Tibial nerve (tissue), 4 donors: Measurements from ENCODE around the gene AGO3. TPM values are rescaled to one million over a fixed set of nuclear protein-coding genes. Genes with fewer than 3 reads are reported as not detected.

ENCODE experiments used
- DNase-seq, 2 donors: peaks; one replicate each; pipeline ENCODE4 v3.0.0-alpha.2; 2019; ENCODE audit warnings: low spot score in 2 of 2
- H3K27ac ChIP-seq, 4 donors: fragments of 200-600 bp; sonication (generic) in 3 of 4; one replicate each; pipeline ENCODE4 v1.5.1; 2017 to 2019; ENCODE audit warnings: mild to moderate bottlenecking in 1 of 4
- H3K27me3 ChIP-seq, 2 donors: fragments of 200-600 bp; sonication (generic) in 1 of 2; one replicate each; pipeline versions ENCODE4 v1.5.1 to v1.6.0; 2017 to 2019
- H3K36me3 ChIP-seq, 3 donors: fragments of 200-600 bp; sonication (generic); one replicate each; pipeline ENCODE4 v1.5.1; 2018 to 2019
- H3K4me1 ChIP-seq, 4 donors: fragments of 200-600 bp; sonication (generic) in 3 of 4; one replicate each; pipeline ENCODE4 v1.5.1; 2017 to 2019
- H3K4me3 ChIP-seq, 4 donors: fragments of 200-600 bp; sonication (generic) in 3 of 4; one replicate each; pipeline ENCODE4 v1.5.1; 2017 to 2019; ENCODE audit warnings: mild to moderate bottlenecking in 1 of 4, moderate library complexity in 1 of 4
- H3K9me3 ChIP-seq, 4 donors: fragments of 200-600 bp; sonication (generic) in 3 of 4; one replicate each; pipeline ENCODE4 v1.5.1; 2017 to 2019
- EP300 ChIP-seq, 2 donors: sonication (generic); formaldehyde crosslinking; IDR thresholded peaks; one replicate each; pipeline ENCODE4 v1.6.1; 2017; ENCODE audit warnings: antibody characterized with exemption in 2 of 2, mild to moderate bottlenecking in 1 of 2
- POLR2A ChIP-seq, 2 donors: fragments of 450-650 bp; IDR thresholded peaks; one replicate each; pipeline ENCODE4 v1.6.1; 2017; ENCODE audit warnings: antibody characterized with exemption in 2 of 2, mild to moderate bottlenecking in 2 of 2, moderate library complexity in 2 of 2
- WGBS, 2 donors: methylation state at CpG; one replicate each; pipeline ENCODE4 v1.1.5; 2018; 5-methylcytosine and 5-hydroxymethylcytosine counted together
- total RNA-seq, 4 donors: library from RNA; depleted of rRNA; stranded (reverse); fragments of >200 nt; gene quantifications; one replicate each; pipeline ENCODE4 v1.1.0, GENCODE V29; 2016
- TF ChIP-seq, protein P1 (sequence below), 5 experiments: fragments of 200-600 bp in 3 of 5; fragments of 450-650 bp in 2 of 5; sonication (generic) in 3 of 5; IDR thresholded peaks; one replicate each; pipeline ENCODE4 v1.5.1; 2016 to 2019; ENCODE audit warnings: antibody characterized with exemption in 5 of 5, mild to moderate bottlenecking in 3 of 5, moderate library complexity in 2 of 5

The AGO3 gene
- total RNA-seq, 4 donors from 2014 or later: 16.2 to 31.8 (median 27.7) TPM

DNA sequence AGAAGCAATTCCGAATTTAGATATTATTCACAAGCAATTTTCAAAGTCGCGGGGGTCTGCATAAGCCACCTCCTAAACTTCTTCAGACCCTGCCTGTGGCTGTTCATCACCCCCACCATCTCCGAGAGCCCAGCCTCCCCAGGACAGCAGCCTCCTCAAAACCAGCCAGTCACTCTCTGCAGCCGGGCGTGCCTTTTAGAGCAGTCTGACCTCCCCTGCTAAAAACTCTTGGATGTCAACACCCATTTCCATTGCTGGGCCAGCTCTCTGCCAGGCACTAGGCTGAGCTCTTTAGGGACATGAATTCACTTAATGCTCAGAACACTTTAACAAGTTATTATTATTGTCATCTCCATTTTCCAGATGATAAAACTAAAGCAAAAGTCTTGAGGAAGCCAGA lies 169.5 kb downstream of the AGO3 start:
- Histone ChIP-seq H3K27me3 (no peaks in the 10 kb centered on the region), H3K4me1 (peaks cover 0 to 40% (median 4%) of the 10 kb centered on the region in 4 donors), H3K9me3 (no peaks in the 10 kb centered on the region), H3K27ac (peak overlapping the region in 3 of 4 donors; percentile 8 to 66 (median 38)), H3K4me3 (no peak overlapping the region), H3K36me3 (peaks cover 0 to 19% (median 0%) of the 10 kb centered on the region in 3 donors)
- 8 to 27% methylated on average over 6 of the region's 6 CpGs for WGBS, 2 donors
- DNase-seq: no peak
- no peak for TF ChIP-seq EP300 (IDR thresholded peaks at IDR 0.05)
- no peak for TF ChIP-seq POLR2A (IDR thresholded peaks at IDR 0.05)

DNA sequence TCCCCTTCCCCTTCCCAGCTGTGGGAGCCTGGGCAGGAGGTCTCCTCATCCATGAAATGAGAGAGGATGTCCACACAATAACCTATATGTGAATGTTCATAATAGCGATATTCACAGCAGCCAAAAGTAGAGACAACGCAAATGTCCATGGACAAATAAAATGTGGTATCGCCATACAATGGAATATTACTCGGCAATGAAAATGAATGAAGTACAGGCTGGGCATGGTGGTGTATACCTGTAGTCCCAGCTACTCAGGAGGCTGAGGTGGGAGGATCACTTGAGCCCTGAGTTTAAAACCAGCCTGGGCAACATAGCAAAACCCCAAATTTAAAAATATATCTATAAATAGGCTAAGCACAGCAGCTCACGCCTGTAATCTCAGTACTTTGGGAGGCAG lies 170.6 kb downstream of the AGO3 start:
- Histone ChIP-seq H3K36me3 (peaks cover 0 to 8% (median 0%) of the 10 kb centered on the region in 3 donors), H3K27me3 (no peaks in the 10 kb centered on the region), H3K27ac (no peak overlapping the region), H3K9me3 (no peaks in the 10 kb centered on the region), H3K4me1 (peaks cover 0 to 31% (median 4%) of the 10 kb centered on the region in 4 donors), H3K4me3 (no peak overlapping the region)
- WGBS, 2 donors: 98% methylated on average over 5 of the region's 5 CpGs
- no peak for DNase-seq
- TF ChIP-seq, protein P1, sequence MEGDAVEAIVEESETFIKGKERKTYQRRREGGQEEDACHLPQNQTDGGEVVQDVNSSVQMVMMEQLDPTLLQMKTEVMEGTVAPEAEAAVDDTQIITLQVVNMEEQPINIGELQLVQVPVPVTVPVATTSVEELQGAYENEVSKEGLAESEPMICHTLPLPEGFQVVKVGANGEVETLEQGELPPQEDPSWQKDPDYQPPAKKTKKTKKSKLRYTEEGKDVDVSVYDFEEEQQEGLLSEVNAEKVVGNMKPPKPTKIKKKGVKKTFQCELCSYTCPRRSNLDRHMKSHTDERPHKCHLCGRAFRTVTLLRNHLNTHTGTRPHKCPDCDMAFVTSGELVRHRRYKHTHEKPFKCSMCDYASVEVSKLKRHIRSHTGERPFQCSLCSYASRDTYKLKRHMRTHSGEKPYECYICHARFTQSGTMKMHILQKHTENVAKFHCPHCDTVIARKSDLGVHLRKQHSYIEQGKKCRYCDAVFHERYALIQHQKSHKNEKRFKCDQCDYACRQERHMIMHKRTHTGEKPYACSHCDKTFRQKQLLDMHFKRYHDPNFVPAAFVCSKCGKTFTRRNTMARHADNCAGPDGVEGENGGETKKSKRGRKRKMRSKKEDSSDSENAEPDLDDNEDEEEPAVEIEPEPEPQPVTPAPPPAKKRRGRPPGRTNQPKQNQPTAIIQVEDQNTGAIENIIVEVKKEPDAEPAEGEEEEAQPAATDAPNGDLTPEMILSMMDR (IDR thresholded peaks at IDR 0.05): no peak
- no peak for TF ChIP-seq POLR2A (IDR thresholded peaks at IDR 0.05)
- TF ChIP-seq EP300 (IDR thresholded peaks at IDR 0.05): no peak

GRCh38 chr1:36106269-36106668 lies 175.4 kb downstream of the AGO3 start:
- H3K27me3 ChIP-seq: no peaks in the 10 kb centered on the region
- TF ChIP-seq EP300 (IDR thresholded peaks at IDR 0.05) (no peak), POLR2A (IDR thresholded peaks at IDR 0.05) (no peak)
- TF ChIP-seq, protein P1 (IDR thresholded peaks at IDR 0.05): no peak
- 32 to 43% methylated on average over 5 of the region's 5 CpGs for WGBS, 2 donors
- no peaks in the 10 kb centered on the region for H3K9me3 ChIP-seq
- peaks cover 0 to 34% (median 3%) of the 10 kb centered on the region in 4 donors for H3K4me1 ChIP-seq
- no peaks in the 10 kb centered on the region for H3K36me3 ChIP-seq
- H3K4me3 ChIP-seq: no peak overlapping the region
- peak overlapping the region in 1 of 4 donors; percentile 17 for H3K27ac ChIP-seq
- no peak for DNase-seq

- peaks cover 0 to 34% (median 3%) of the 10 kb centered on the region in 4 donors for H3K4me1 ChIP-seq
- H3K27ac ChIP-seq: peak overlapping the region in 2 of 4 donors; percentile 49 to 72
- TF ChIP-seq, protein P1 (IDR thresholded peaks at IDR 0.05): no peak
- TF ChIP-seq POLR2A (IDR thresholded peaks at IDR 0.05) (no peak), EP300 (IDR thresholded peaks at IDR 0.05) (no peak)
- no peak overlapping the region for H3K4me3 ChIP-seq
- no peak for DNase-seq
- H3K27me3 ChIP-seq: no peaks in the 10 kb centered on the region
- H3K36me3 ChIP-seq: no peaks in the 10 kb centered on the region
- no peaks in the 10 kb centered on the region for H3K9me3 ChIP-seq
- 62% methylated on average over 9 of the region's 9 CpGs for WGBS, 2 donors
Observed at GRCh38 chr1:36107394-36107793, 176.5 kb downstream of the AGO3 start.

- H3K4me1 ChIP-seq: peaks cover 0 to 34% (median 3%) of the 10 kb centered on the region in 4 donors
Observed at GRCh38 chr1:36108314-36108713, 177.4 kb downstream of the AGO3 start.

More at GRCh38 chr1:36108314-36108713, 177.4 kb downstream of the AGO3 start:
- DNase-seq: no peak
- H3K27me3 ChIP-seq: no peaks in the 10 kb centered on the region
- 57 to 60% methylated on average over 14 of the region's 14 CpGs for WGBS, 2 donors
- H3K4me3 ChIP-seq: no peak overlapping the region
- TF ChIP-seq POLR2A (IDR thresholded peaks at IDR 0.05) (no peak), EP300 (IDR thresholded peaks at IDR 0.05) (no peak)
- TF ChIP-seq, protein P1 (IDR thresholded peaks at IDR 0.05): no peak
- H3K36me3 ChIP-seq: no peaks in the 10 kb centered on the region
- H3K9me3 ChIP-seq: no peaks in the 10 kb centered on the region
- H3K27ac ChIP-seq: peak overlapping the region in 2 of 4 donors; percentile 49 to 72
